IPS DF 19.7 (cell line): ENCODE measurements around the gene PRKCE.
"Not testable (repeated sequence)": the region's sequence is repeated elsewhere in the genome, so short reads cannot be mapped to it uniquely, and the experiment has no call there.

Source experiments
- DNase-seq: peaks from one replicate; pipeline ENCODE4 v3.0.0-alpha.2; 2013; ENCODE audit warnings: low read depth, low spot score

Gene PRKCE

DNA sequence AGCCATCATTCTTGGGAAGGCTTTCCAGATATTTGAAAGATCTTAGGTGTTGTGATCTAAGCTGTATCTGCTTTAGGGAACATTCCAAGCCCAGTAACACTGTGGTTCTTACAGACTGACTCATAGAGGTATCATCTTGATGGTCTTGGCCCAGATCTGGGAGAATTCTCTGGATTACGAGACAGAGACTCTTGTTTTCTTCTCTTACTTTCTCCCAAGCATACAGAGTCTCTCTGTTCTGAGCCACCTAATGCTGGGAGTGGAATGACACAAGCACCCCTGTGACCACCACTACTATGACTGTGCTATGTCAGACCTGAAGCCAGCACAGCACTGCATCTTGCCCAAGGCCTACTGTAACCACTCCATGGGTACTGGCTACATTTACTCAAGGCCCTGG lies 564.7 kb downstream of the PRKCE start:
- DNase-seq: no peak

DNA sequence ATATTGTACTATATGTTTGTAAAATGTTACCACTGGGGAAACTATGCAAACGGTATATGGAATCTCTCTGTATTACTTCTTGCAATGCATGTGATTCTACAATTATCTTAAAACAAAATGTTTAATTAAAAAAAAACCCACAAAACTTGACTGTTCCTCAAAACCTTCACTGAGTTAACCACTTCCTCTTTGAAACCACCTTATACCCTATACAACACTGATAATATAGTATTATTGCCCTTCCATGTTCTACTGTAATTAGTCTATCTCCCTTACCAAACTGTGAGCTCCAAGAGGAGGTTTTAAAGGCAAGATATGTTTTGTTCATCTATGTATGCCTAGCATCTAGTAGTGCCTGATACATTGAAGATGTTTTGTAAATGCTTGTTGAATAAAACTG lies 572.0 kb downstream of the PRKCE start:
- not testable (repeated sequence) for DNase-seq

- no peak for DNase-seq
These were observed 573.7 kb downstream of the PRKCE start for GRCh38 chr2:46225150-46225625.

GRCh38 chr2:46225730-46226129 lies 574.3 kb downstream of the PRKCE start:
- DNase-seq: no peak

DNA sequence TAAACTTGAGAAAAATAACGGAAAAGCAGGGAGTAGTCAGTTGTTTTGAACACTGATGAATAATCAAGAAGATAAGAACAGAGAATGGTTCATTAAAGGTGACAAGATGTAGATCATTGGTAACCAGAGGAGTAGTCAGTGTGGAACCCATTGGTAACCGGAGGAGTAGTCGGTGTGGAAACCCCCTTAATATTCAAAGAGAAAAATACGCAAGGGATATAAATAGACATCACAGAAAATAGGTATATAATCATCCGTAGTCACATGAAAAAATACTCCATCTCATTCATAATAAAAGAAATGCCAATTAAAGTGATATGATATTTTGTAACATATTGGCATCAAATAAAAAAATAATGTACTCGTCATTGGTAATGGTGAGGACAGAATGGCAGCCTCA lies 575.1 kb downstream of the PRKCE start:
- no peak for DNase-seq

DNA sequence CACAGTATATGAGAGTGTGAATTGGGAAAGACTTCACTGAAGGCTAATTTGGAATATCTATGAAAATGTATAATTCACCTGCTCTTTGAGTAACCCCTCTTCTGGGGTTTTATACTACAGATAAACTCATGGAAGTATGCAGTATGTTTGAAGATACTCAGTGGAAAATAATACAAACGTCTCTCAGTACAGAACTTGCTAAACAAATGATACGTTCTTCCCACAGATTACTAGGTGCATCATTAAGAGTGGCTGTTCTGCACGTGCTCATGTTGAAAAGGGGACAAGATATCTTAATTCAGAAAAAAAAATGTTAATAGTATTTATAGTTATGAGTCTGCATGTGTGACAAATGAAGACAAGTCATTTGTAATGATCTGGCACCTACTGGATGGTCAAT lies 575.5 kb downstream of the PRKCE start:
- no peak for DNase-seq

- DNase-seq: no peak
These were observed 576.3 kb downstream of the PRKCE start for GRCh38 chr2:46227674-46228289.

DNA sequence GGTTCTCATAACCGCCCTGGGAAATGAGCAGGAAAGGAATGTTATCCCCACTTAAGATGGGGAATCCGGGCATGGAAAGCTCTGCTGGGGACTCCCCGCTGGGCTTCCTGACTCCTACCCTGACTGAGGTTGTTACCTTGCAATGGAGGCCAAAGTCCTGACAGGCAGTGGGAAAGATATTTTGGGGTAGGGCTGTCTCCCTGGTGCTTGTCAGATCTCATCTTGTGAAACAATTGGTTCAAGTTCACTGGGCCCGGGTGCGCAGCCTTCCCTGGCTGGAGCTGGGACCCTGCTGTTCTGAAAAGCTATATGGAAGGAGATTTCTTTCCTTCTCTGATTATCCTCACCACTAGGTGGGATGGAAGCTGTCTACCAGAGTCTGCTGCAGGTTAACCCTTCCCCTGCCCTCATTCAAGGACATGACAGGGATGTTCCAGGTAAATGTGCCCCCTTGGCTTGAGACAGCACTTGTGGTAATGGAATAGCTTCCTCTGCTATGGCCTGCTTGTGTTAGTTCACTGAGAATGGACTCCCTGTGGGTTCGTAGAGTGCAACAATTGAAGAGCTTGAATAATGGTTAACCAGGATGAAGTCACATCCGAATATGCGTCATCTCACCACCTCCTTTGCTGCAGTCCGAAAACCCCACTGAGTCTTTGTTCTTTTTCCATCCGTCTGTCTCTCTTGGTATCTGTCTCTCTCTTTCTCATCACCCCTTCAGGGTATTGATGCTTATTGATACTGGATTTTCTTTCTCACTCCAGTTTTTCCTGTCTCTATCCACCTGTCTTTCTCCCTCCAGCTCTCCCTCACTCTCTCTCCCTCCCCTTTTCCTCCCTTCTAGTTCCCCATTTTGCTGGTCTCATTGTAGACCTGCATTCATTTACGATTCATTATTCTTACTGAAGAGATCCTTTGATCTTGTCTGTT lies 577.9 kb downstream of the PRKCE start:
- DNase-seq: peak; percentile 79

DNA sequence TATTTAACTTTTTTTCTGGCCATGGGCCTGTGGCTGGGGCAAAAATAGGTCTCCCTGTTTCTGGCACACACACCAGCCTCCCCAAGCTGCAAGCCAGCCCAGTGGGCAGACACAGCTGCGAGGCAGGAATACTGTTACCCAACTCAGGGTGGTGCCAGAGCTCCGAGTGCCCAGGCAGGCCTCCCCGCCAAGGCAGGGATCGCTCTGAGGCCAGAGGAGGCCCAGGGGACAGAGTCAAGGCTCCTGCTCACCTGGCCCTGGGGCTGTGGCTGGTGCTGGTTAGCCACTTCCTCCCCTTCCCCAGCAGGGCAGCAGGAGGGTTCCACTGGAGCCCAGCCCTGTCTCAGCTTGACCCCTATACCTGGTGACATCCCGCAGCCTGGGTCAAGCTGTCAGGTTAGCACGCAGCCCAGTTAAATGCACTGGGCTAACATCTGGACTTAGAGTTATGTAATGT lies 578.7 kb downstream of the PRKCE start:
- no peak for DNase-seq

DNA sequence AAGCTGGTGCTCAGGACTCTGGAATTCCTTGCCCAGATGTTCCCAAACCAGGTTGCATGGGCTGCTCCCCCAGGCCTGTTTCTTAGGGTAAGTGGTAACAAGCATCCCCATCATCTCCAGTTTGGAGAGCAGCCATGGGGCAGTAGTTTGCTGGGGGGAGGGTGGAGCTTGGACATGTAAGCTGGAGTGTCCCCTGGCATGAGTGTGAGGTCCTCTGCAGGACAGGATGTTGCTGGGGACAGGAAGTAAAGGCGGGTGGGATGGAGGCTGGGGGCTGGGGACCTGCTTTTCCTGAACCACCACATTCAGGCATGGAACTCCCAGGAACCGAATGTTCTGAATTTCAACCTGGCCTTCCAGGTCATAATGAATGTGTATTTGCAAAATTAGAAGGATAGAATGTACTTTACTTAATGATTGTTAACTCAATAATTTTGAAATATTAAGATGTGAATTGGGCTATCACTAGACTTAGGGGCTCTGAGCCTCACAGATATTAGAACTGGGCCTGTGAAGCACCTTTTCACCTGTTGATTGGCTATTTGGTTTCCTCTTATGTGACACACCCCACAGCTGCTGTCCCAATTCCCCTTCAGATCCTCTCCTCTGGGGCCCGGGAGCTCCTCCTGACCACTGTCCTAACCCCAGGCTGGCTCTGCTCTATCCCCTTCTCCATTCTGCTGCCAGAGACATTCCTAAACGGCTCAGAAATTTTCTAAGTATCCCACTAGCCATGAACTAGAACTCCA lies 579.4 kb downstream of the PRKCE start:
- DNase-seq: no peak

DNA sequence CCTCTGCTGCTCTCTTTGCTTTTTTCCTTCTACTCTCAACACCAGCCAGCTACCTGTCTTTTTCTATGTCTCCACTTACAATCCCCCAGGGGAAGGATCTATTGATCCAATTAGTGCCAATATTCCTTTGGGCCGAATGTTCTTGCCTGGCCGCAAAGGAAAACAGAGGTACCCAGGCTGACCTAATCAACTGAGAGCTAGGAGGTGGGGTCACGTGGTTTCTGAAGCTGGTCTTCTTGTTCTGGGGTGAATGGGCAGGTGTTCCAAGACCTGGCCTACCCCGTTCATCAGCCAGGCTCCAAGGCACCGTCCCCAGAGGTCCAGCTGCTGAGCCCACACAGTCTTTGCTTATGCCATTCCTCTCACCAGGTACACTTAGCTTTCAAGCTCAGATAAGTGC lies 580.2 kb downstream of the PRKCE start:
- no peak for DNase-seq

- DNase-seq: no peak
These were observed 581.4 kb downstream of the PRKCE start for GRCh38 chr2:46232860-46233259.

DNA sequence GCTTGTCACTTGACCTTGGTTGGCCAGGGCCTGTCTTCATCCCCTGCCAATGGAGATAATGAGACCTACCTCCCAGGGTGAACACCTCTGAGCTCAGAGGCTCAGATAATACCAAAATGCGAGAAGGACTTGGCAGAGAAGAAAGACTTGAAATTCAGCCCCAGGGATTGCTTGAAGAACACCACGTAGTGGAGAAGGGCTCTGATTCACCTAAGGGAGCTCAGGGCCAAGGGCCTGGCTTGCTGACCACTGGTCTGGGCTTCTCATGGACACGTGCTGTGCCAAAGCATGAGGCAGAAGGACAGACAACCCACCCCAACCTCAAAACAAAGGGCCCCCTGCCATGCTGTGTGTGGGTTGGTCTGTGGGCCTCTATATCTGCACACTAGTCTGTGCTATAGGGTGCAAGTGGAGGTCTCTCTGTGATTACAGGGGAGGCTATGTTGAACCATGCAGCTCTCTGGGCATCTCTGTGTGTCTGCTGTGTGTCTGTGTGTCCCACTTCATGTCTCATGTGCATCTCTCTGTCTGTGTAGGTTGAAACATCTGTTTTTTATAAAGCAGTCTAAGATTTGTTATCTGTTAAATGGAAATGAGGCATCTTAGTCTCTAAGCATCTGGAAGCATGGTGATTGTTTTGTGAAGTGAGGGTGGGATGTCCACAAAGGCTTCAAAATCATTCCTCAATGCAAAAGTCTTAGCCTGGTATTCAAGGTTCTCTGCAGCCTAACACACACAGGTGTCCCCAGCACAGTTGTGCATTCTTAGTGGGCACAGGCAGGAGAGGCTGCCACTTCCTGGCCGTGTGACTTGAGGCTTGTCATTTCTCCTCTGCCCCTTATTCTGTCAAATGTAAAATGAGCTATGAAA lies 584.8 kb downstream of the PRKCE start:
- DNase-seq: no peak

DNA sequence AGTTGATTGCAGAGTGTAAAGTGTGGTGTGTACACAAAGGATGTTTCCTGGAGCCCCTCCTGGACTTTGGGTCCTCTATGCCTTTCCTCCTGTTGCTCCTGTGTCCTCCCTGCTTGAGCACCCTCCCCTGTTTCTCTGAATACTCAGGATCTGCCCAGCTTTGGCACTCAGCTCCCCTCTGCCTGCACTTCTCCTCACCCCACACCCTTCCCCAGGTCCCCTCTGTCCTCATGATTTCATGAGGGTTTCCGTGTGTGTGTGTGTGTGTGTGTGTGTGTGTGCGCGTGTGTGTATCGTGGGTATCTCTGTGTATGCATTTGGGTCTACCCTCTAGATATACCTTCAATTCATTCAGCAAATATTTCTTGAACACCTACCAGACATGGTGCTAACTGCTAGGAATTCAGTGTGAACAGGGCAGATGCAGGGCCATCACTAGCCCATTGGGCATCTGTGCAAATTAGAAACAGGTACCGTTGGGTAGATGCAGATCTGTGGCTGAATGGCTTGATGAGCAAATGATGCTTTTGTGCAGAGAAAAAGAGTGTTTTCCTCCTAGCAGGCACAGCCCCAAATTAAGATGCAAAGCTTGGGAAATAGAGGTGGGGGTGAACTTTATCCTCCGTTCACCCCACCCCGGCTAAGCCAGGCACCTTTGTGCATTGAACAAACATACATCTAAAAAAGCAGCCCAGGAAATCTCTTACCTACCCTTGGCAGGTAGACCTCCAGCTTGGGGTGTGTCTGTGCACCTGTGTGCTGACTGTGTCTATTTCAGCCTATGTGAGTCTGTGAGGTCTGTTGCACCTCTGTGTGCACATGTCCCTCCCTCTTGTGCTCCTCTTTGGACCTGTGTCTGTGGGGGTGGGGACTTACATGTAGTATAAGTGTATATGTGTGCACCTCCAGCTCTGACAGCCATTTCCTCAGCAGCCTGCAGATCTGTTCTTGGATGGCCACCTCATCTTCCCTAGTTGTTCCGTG lies 585.7 kb downstream of the PRKCE start:
- no peak for DNase-seq
